ENCODE measurements around the gene HBP1. TPM values are rescaled to one million over a fixed set of nuclear protein-coding genes. Genes with fewer than 3 reads are reported as not detected.

HBP1 gene
- polyA plus RNA-seq, 2 donors = 48.7 to 58.9 TPM

DNA sequence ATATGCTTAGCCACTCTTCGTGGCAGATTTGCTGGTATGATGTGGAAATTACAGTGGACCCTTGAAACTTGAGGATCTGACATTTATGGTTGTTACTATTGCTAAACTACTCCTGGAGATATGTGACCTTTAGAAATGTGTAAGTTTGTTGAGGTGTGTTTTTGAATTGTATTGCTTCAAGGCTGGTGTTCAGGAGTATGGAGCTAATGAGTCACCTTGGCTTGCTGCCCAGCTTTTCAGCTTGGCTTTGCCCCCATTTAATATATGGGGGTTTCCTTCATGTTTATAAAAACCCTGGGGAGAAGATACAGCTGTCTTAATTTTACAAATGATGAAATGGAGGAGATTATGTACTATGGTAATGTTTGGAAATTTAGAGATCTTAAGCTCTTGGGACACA is 11.6 kb downstream of the HBP1 start:
- H3K27ac ChIP-seq (ENCODE audit: low read depth in 2 of 2, low read length in 1 of 2) = no peak overlapping the region
- no peaks in the 10 kb centered on the region for H3K27me3 ChIP-seq (ENCODE audit: control insufficient read depth in 1 of 2, insufficient read depth in 2 of 2, low read length in 2 of 2)
- H3K36me3 ChIP-seq (ENCODE audit: control insufficient read depth in 2 of 2, insufficient read depth in 2 of 2, low read length in 1 of 2) = peaks cover 0 to 2% of the 10 kb centered on the region in 2 donors
- no peak overlapping the region for H3K4me3 ChIP-seq (ENCODE audit: low read depth in 1 of 2, low read length in 2 of 2)
- H3K4me1 ChIP-seq (ENCODE audit: control insufficient read depth in 2 of 2, insufficient read depth in 2 of 2, low read length in 1 of 2) = no peaks in the 10 kb centered on the region
- WGBS, 2 donors = 21 to 29% methylated on average over 1 of the region's 1 CpG
- no peaks in the 10 kb centered on the region for H3K9me3 ChIP-seq (ENCODE audit: control insufficient read depth in 2 of 2, insufficient read depth in 1 of 2, low read depth in 1 of 2, low read length in 1 of 2)

DNA sequence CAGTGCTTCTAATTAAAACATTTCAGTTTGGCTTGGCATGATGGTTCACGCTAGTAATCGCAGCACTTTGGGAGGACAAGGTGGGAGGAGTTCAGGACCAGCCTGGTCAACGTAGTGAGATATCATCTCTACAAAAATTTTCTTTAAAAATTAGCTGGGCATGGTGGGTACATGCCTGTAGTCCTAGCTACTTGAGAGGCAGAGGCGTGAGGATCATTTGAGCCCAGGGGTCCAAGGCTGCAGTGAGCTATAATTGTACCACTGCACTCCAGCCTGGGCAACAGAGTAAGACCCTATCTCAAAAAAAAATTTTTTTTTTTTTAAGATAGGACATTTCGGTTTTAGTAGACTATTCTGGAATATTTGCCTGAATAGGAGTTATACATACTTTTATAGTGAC is 12.4 kb downstream of the HBP1 start:
- H3K4me1 ChIP-seq (ENCODE audit: control insufficient read depth in 2 of 2, insufficient read depth in 2 of 2, low read length in 1 of 2) = no peaks in the 10 kb centered on the region
- 85 to 89% methylated on average over 5 of the region's 5 CpGs for WGBS, 2 donors

DNA sequence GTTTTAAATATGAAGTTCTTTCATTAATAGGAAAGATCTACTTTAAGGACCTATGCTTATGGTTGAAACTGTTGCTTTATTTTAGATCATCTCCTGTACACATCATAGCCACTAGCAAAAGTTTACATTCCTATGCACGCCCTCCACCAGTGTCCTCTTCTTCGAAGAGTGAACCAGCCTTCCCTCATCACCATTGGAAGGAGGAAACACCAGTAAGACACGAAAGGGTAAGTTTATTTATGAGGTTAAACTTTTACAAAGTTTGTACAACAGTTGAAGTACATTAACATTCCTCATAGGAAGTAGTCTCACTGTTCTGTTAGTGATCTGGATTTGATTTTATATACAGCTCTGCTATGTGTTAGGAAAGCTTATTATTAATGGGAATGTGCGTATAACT is 16.9 kb downstream of the HBP1 start:
- H3K4me3 ChIP-seq (ENCODE audit: low read depth in 1 of 2, low read length in 2 of 2) = no peak overlapping the region
- peaks cover 3 to 9% of the 10 kb centered on the region in 2 donors for H3K36me3 ChIP-seq (ENCODE audit: control insufficient read depth in 2 of 2, insufficient read depth in 2 of 2, low read length in 1 of 2)
- H3K4me1 ChIP-seq (ENCODE audit: control insufficient read depth in 2 of 2, insufficient read depth in 2 of 2, low read length in 1 of 2) = no peaks in the 10 kb centered on the region
- H3K27me3 ChIP-seq (ENCODE audit: control insufficient read depth in 1 of 2, insufficient read depth in 2 of 2, low read length in 2 of 2) = no peaks in the 10 kb centered on the region
- 65 to 78% methylated on average over 4 of the region's 4 CpGs for WGBS, 2 donors
- no peaks in the 10 kb centered on the region for H3K9me3 ChIP-seq (ENCODE audit: control insufficient read depth in 2 of 2, insufficient read depth in 1 of 2, low read depth in 1 of 2, low read length in 1 of 2)
- no peak overlapping the region for H3K27ac ChIP-seq (ENCODE audit: low read depth in 2 of 2, low read length in 1 of 2)

More for the DNA sequence above, 12.4 kb downstream of the HBP1 start:
- Histone ChIP-seq H3K9me3 (ENCODE audit: control insufficient read depth in 2 of 2, insufficient read depth in 1 of 2, low read depth in 1 of 2, low read length in 1 of 2) (no peaks in the 10 kb centered on the region), H3K27ac (ENCODE audit: low read depth in 2 of 2, low read length in 1 of 2) (no peak overlapping the region), H3K36me3 (ENCODE audit: control insufficient read depth in 2 of 2, insufficient read depth in 2 of 2, low read length in 1 of 2) (peaks cover under 1 to 4% of the 10 kb centered on the region in 2 donors), H3K27me3 (ENCODE audit: control insufficient read depth in 1 of 2, insufficient read depth in 2 of 2, low read length in 2 of 2) (no peaks in the 10 kb centered on the region), H3K4me3 (ENCODE audit: low read depth in 1 of 2, low read length in 2 of 2) (no peak overlapping the region)

DNA sequence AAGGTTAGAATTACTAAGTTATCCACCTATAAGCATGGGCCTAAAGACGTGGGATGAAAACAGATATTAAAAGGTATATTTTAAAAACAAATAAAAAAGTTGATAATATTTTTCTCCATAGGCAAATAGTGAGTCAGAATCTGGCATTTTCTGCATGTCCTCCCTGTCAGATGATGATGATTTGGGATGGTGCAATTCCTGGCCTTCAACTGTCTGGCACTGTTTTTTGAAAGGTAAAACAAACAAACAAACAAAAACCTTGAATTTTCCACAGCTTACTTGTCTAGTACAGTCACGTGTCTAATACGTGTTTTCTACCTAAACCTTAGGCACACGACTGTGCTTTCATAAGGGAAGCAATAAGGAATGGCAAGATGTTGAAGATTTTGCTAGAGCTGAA is 17.4 kb downstream of the HBP1 start:
- H3K4me1 ChIP-seq (ENCODE audit: control insufficient read depth in 2 of 2, insufficient read depth in 2 of 2, low read length in 1 of 2) = no peaks in the 10 kb centered on the region
- no peak overlapping the region for H3K27ac ChIP-seq (ENCODE audit: low read depth in 2 of 2, low read length in 1 of 2)
- no peaks in the 10 kb centered on the region for H3K9me3 ChIP-seq (ENCODE audit: control insufficient read depth in 2 of 2, insufficient read depth in 1 of 2, low read depth in 1 of 2, low read length in 1 of 2)
- peaks cover 3 to 9% of the 10 kb centered on the region in 2 donors for H3K36me3 ChIP-seq (ENCODE audit: control insufficient read depth in 2 of 2, insufficient read depth in 2 of 2, low read length in 1 of 2)
- H3K4me3 ChIP-seq (ENCODE audit: low read depth in 1 of 2, low read length in 2 of 2) = no peak overlapping the region
- WGBS, 2 donors = 90 to 91% methylated on average over 4 of the region's 4 CpGs
- no peaks in the 10 kb centered on the region for H3K27me3 ChIP-seq (ENCODE audit: control insufficient read depth in 1 of 2, insufficient read depth in 2 of 2, low read length in 2 of 2)

DNA sequence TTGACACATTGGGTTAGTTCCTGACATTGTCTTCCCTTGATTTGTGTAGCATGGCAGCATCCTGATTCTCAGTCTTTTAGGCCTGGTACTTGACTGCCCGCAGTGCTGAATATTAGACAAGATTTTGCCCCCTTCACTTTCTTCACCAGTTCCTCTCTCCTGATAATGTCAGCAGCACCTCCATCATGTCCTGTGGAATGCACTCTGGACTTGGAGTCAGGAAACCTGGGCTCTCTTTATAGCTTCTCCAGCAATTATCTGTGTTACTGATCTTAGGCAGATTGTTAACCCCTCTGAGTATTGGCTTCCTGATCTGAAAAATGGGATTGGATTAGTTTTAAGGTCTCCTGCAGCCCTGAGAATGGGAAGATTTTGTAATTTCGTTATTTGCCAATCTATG is 19.0 kb downstream of the HBP1 start:
- Histone ChIP-seq H3K4me3 (ENCODE audit: low read depth in 1 of 2, low read length in 2 of 2) (no peak overlapping the region), H3K36me3 (ENCODE audit: control insufficient read depth in 2 of 2, insufficient read depth in 2 of 2, low read length in 1 of 2) (peaks cover 3 to 11% of the 10 kb centered on the region in 2 donors), H3K27me3 (ENCODE audit: control insufficient read depth in 1 of 2, insufficient read depth in 2 of 2, low read length in 2 of 2) (no peaks in the 10 kb centered on the region), H3K4me1 (ENCODE audit: control insufficient read depth in 2 of 2, insufficient read depth in 2 of 2, low read length in 1 of 2) (no peaks in the 10 kb centered on the region), H3K27ac (ENCODE audit: low read depth in 2 of 2, low read length in 1 of 2) (no peak overlapping the region), H3K9me3 (ENCODE audit: control insufficient read depth in 2 of 2, insufficient read depth in 1 of 2, low read depth in 1 of 2, low read length in 1 of 2) (no peaks in the 10 kb centered on the region)
- WGBS, 2 donors = 93 to 94% methylated on average over 2 of the region's 2 CpGs

DNA sequence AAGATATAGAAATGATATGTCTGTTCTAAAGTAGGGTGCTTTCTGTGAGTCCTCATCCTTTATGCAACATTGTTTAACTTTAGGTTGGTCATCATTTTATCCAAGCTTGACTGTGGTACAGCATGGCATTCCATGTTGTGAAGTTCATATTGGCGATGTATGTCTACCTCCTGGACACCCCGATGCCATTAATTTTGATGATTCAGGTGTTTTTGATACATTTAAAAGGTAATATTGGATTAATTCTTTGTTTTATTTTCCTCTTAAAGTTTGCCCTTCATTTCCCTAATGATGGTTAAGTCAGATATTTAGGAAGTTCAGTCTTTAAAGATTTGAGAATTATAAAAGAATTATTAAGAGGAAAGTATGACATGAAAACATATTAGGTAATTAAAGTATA is 21.3 kb downstream of the HBP1 start:
- H3K27me3 ChIP-seq (ENCODE audit: control insufficient read depth in 1 of 2, insufficient read depth in 2 of 2, low read length in 2 of 2) = no peaks in the 10 kb centered on the region
- H3K9me3 ChIP-seq (ENCODE audit: control insufficient read depth in 2 of 2, insufficient read depth in 1 of 2, low read depth in 1 of 2, low read length in 1 of 2) = no peaks in the 10 kb centered on the region
- H3K4me1 ChIP-seq (ENCODE audit: control insufficient read depth in 2 of 2, insufficient read depth in 2 of 2, low read length in 1 of 2) = no peaks in the 10 kb centered on the region
- H3K36me3 ChIP-seq (ENCODE audit: control insufficient read depth in 2 of 2, insufficient read depth in 2 of 2, low read length in 1 of 2) = peaks cover 3 to 11% of the 10 kb centered on the region in 2 donors
- no peak overlapping the region for H3K4me3 ChIP-seq (ENCODE audit: low read depth in 1 of 2, low read length in 2 of 2)
- H3K27ac ChIP-seq (ENCODE audit: low read depth in 2 of 2, low read length in 1 of 2) = no peak overlapping the region
- 97 to 98% methylated on average over 2 of the region's 2 CpGs for WGBS, 2 donors

DNA sequence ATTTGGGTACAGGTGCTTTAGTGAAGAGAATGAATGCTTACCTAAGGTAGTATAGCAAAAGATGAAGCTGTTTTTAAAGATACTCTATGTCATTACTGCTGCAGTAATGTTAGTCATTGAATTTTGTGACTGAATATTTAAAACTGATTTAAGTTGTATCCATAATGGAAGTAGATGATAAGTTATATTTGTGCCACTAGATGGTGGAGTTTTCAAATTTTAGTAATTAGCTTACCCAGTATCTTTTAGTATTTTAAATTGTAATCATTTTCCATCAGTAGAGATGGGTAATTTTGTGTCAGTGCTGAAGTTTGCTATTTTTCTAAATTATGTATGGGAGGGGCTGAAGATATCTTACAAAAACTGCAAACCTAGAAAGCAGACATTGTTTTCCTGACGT is 25.2 kb downstream of the HBP1 start:
- 76 to 85% methylated on average over 1 of the region's 1 CpG for WGBS, 2 donors
- Histone ChIP-seq H3K27ac (ENCODE audit: low read depth in 2 of 2, low read length in 1 of 2) (no peak overlapping the region), H3K4me1 (ENCODE audit: control insufficient read depth in 2 of 2, insufficient read depth in 2 of 2, low read length in 1 of 2) (no peaks in the 10 kb centered on the region), H3K36me3 (ENCODE audit: control insufficient read depth in 2 of 2, insufficient read depth in 2 of 2, low read length in 1 of 2) (peaks cover 0 to 6% of the 10 kb centered on the region in 2 donors), H3K4me3 (ENCODE audit: low read depth in 1 of 2, low read length in 2 of 2) (no peak overlapping the region), H3K9me3 (ENCODE audit: control insufficient read depth in 2 of 2, insufficient read depth in 1 of 2, low read depth in 1 of 2, low read length in 1 of 2) (no peaks in the 10 kb centered on the region), H3K27me3 (ENCODE audit: control insufficient read depth in 1 of 2, insufficient read depth in 2 of 2, low read length in 2 of 2) (no peaks in the 10 kb centered on the region)

DNA sequence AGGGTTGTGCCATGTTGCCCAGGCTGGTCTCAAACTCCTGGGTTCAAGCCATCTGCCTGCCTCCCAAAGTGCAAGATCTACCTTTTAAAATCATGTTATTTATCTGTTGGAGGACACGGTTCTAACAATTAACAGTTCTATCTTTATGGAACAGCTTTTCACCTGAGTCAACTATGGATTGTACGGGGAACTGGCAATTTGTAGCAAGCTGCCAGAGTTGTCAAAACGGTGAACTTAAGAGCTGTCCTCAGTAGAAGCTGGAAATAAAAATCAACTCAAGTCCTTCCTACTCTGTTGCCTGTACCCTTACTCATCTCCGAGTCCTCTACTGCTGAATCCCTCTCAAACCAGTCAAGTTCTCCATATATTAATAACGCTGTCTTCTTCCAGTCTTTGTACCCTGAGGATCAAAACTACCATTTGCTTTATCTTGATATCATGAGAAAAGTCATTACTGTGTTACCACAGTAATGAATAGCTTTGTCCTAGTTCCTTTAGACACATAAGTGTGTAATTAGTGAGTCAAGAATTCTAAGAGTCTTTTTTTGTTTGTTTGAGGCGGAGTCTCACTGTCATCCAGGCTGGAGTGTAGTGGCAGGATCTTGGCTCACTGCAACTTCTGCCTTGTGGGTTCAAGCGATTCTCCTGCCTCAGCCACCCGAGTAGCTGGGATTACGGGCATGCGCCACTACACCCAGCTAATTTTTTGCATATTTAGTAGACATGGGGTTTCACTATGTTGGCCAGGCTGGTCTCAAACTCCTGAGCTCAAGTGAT is 28.2 kb downstream of the HBP1 start:
- no peak overlapping the region for H3K27ac ChIP-seq (ENCODE audit: low read depth in 2 of 2, low read length in 1 of 2)
- peaks cover 0 to 5% of the 10 kb centered on the region in 2 donors for H3K36me3 ChIP-seq (ENCODE audit: control insufficient read depth in 2 of 2, insufficient read depth in 2 of 2, low read length in 1 of 2)
- H3K4me3 ChIP-seq (ENCODE audit: low read depth in 1 of 2, low read length in 2 of 2) = no peak overlapping the region
- H3K9me3 ChIP-seq (ENCODE audit: control insufficient read depth in 2 of 2, insufficient read depth in 1 of 2, low read depth in 1 of 2, low read length in 1 of 2) = no peaks in the 10 kb centered on the region
- no peaks in the 10 kb centered on the region for H3K4me1 ChIP-seq (ENCODE audit: control insufficient read depth in 2 of 2, insufficient read depth in 2 of 2, low read length in 1 of 2)
- WGBS, 2 donors = 86 to 87% methylated on average over 10 of the region's 10 CpGs
- no peaks in the 10 kb centered on the region for H3K27me3 ChIP-seq (ENCODE audit: control insufficient read depth in 1 of 2, insufficient read depth in 2 of 2, low read length in 2 of 2)

DNA sequence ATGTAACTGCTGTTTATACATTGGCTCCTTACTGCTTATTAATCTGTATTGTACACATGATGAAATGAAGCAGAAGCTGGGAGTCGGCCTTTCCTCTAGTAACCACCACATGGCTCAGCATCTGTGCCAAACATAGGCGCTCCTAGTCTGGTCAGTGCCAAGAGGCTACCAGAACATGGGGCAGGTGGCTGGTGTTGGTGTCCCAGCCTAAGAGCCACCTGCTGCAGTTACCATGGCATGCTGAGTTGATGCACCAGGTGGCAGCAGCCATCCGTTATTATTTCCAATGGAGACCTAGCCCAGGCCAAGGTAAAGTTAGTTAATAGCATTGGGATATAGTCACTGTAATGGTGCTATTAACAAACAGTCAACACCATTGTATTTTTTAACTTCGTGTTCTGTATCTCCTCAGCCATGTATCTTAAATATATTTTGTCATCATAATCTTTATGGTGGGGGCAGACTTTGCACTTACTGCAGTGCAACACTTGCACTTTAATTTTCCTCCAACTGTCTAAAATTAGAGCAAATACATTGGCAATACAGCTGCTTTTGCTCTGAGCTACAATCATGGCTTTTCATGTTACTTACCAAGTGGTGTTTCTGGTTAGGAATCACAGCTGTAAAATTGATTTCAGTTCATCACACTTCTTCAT is 33.1 kb downstream of the HBP1 start:
- no peaks in the 10 kb centered on the region for H3K27me3 ChIP-seq (ENCODE audit: control insufficient read depth in 1 of 2, insufficient read depth in 2 of 2, low read length in 2 of 2)
- H3K4me1 ChIP-seq (ENCODE audit: control insufficient read depth in 2 of 2, insufficient read depth in 2 of 2, low read length in 1 of 2) = no peaks in the 10 kb centered on the region
- no peaks in the 10 kb centered on the region for H3K9me3 ChIP-seq (ENCODE audit: control insufficient read depth in 2 of 2, insufficient read depth in 1 of 2, low read depth in 1 of 2, low read length in 1 of 2)
- H3K4me3 ChIP-seq (ENCODE audit: low read depth in 1 of 2, low read length in 2 of 2) = no peak overlapping the region
- no peak overlapping the region for H3K27ac ChIP-seq (ENCODE audit: low read depth in 2 of 2, low read length in 1 of 2)
- 49 to 70% methylated on average over 4 of the region's 4 CpGs for WGBS, 2 donors
- H3K36me3 ChIP-seq (ENCODE audit: control insufficient read depth in 2 of 2, insufficient read depth in 2 of 2, low read length in 1 of 2) = peaks cover 4 to 10% of the 10 kb centered on the region in 2 donors

DNA sequence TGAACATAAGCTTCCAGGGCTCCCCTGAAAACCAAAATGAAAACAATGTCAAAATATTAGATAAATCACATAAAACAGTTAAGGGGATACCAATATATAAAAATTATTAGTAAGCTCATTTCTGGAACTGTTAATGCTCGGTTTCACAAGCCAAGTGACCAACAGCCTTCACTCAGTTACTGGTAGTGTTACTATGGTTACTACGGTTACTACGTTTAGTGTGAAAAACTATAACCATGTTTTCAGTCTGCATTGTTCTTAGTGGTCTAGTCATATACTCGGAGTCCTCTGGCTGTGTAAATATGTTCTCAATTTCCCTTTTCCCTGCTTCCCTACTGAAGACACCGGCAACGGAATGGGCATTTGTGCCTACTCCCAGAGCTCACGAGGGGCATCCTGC is 34.8 kb downstream of the HBP1 start:
- Histone ChIP-seq H3K36me3 (ENCODE audit: control insufficient read depth in 2 of 2, insufficient read depth in 2 of 2, low read length in 1 of 2) (peaks cover 4 to 12% of the 10 kb centered on the region in 2 donors), H3K9me3 (ENCODE audit: control insufficient read depth in 2 of 2, insufficient read depth in 1 of 2, low read depth in 1 of 2, low read length in 1 of 2) (no peaks in the 10 kb centered on the region), H3K27me3 (ENCODE audit: control insufficient read depth in 1 of 2, insufficient read depth in 2 of 2, low read length in 2 of 2) (no peaks in the 10 kb centered on the region), H3K27ac (ENCODE audit: low read depth in 2 of 2, low read length in 1 of 2) (no peak overlapping the region), H3K4me3 (ENCODE audit: low read depth in 1 of 2, low read length in 2 of 2) (no peak overlapping the region), H3K4me1 (ENCODE audit: control insufficient read depth in 2 of 2, insufficient read depth in 2 of 2, low read length in 1 of 2) (no peaks in the 10 kb centered on the region)
- WGBS, 2 donors = 93 to 94% methylated on average over 7 of the region's 7 CpGs
